Cortex of kidney (tissue), 1 donor: ENCODE data around the gene KAT2A.

ENCODE experiments used
- DNase-seq: peaks from one replicate; lab custom pipeline; 2025; lab: John Stamatoyannopoulos, UW

The KAT2A gene

GRCh38 chr17:42114118-42114517 lies 7.0 kb downstream of the KAT2A start:
- DNase-seq: no peak

- no peak for DNase-seq
These were observed 7.7 kb downstream of the KAT2A start for GRCh38 chr17:42113293-42114069.

GRCh38 chr17:42112552-42113176 lies 8.5 kb downstream of the KAT2A start, which contains the start of gene DHX58:
Gene DHX58, minus strand, starts transcription at chr17:42112714. Its CDS starts 822 bp downstream, at chr17:42111892.
- DNase-seq: no peak

- DNase-seq: no peak
These were observed 9.2 kb downstream of the KAT2A start for GRCh38 chr17:42111871-42112551.

- DNase-seq: no peak
These were observed 9.9 kb downstream of the KAT2A start for GRCh38 chr17:42111265-42111636.

GRCh38 chr17:42110301-42111264 lies 10.6 kb downstream of the KAT2A start:
- DNase-seq: no peak

GRCh38 chr17:42109086-42109485 lies 12.1 kb downstream of the KAT2A start:
- no peak for DNase-seq

- DNase-seq: no peak
These were observed 13.3 kb downstream of the KAT2A start for GRCh38 chr17:42107597-42108576.

- no peak for DNase-seq
These were observed 14.0 kb downstream of the KAT2A start for GRCh38 chr17:42107124-42107523.

- DNase-seq: no peak
These were observed 15.2 kb downstream of the KAT2A start for GRCh38 chr17:42106009-42106408.

GRCh38 chr17:42104264-42104663 lies 16.9 kb downstream of the KAT2A start:
- DNase-seq: no peak

- DNase-seq: no peak
These were observed 17.8 kb downstream of the KAT2A start for GRCh38 chr17:42103221-42103954.

GRCh38 chr17:42101513-42102292 lies 19.5 kb downstream of the KAT2A start:
- no peak for DNase-seq

- no peak for DNase-seq
These were observed 22.3 kb downstream of the KAT2A start for GRCh38 chr17:42098730-42099399.

GRCh38 chr17:42097691-42098631 lies 23.2 kb downstream of the KAT2A start, which contains the start of gene ZNF385C:
Gene ZNF385C, minus strand, starts transcription at chr17:42098473. Its CDS starts 35,417 bp downstream, at chr17:42063056.
- no peak for DNase-seq

- DNase-seq: no peak
These were observed 24.6 kb downstream of the KAT2A start for GRCh38 chr17:42096360-42097111.
